DOHH2 (cell line): ENCODE measurements around the gene PSG6.
A peak's percentile ranks its signal among the peaks of the same experiment; 100 is the strongest.

Experiments
- EZH2phosphoT487 ChIP-seq: fragments of 200-600 bp; sonication (generic); IDR thresholded peaks from 2 replicates; pipeline ENCODE4 v1.6.1; 2017; ENCODE audit warnings: borderline replicate concordance, mild to moderate bottlenecking, antibody characterized with exemption, low read length, moderate library complexity, mixed read lengths
- TF ChIP-seq, protein P1 (sequence below): fragments of 200-600 bp; sonication (generic); IDR thresholded peaks from one replicate; pipeline ENCODE4 v1.5.1; 2014; ENCODE audit warnings: antibody characterized with exemption, mild to moderate bottlenecking, low read depth, low read length; ENCODE audit not compliant: poor library complexity, severe bottlenecking

DNA sequence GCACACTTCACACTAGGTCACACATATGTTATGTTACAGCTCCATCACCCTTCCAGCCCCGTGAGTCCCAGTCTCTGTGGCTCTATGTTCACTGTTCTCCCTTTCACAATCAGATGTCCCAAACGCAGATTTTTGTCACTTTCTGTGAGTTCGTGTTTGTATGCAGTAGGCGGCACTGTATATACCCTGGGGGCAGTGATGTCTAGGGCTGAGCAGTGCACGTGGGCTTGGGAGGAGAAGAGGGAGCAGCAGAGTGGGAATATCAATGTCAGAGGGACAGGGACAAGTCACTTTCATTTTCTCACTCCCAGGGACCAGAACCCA, 60.2 kb downstream of the PSG6 start:
- TF ChIP-seq, protein P1, sequence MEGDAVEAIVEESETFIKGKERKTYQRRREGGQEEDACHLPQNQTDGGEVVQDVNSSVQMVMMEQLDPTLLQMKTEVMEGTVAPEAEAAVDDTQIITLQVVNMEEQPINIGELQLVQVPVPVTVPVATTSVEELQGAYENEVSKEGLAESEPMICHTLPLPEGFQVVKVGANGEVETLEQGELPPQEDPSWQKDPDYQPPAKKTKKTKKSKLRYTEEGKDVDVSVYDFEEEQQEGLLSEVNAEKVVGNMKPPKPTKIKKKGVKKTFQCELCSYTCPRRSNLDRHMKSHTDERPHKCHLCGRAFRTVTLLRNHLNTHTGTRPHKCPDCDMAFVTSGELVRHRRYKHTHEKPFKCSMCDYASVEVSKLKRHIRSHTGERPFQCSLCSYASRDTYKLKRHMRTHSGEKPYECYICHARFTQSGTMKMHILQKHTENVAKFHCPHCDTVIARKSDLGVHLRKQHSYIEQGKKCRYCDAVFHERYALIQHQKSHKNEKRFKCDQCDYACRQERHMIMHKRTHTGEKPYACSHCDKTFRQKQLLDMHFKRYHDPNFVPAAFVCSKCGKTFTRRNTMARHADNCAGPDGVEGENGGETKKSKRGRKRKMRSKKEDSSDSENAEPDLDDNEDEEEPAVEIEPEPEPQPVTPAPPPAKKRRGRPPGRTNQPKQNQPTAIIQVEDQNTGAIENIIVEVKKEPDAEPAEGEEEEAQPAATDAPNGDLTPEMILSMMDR, result peak; percentile 40
- TF ChIP-seq EZH2phosphoT487, result no peak
